Glomerular visceral epithelial cell (primary cell): Measurements from ENCODE around the gene CLDN14.

Experiments
- DNase-seq: peaks from one replicate; pipeline ENCODE4 v3.0.0-alpha.2; 2016; ENCODE audit errors: extremely low spot score

The CLDN14 gene

DNA sequence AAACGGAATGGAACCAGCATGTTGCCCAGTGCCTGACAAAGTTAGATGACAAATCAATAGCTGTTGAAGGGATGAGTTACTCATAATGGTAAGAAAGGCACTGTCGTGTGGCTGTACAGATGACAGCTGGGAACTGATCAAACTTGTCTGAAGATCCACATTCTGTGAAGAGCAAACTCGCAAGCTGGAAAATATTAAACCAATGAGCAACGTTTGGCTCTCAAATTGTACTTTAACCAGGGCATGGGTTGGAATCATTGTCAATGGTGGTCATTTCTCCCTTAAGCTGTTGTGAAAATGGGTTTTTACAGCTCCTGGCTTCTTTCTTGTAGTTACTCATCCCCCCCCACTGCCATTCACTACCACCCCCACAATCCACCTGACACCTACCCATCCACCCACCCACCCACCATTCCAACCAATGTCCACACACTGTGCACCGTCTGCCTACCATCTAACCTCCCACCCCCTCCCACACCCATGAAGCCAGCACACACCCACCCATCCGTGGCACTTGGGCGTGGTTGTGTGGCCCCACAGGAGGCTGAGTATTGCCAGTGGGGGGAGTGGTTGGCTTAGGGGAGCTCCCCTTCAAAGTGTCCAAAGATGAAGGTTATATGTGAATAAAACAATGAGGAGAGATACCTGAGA, 46.7 kb downstream of the CLDN14 start:
- no peak for DNase-seq

DNA sequence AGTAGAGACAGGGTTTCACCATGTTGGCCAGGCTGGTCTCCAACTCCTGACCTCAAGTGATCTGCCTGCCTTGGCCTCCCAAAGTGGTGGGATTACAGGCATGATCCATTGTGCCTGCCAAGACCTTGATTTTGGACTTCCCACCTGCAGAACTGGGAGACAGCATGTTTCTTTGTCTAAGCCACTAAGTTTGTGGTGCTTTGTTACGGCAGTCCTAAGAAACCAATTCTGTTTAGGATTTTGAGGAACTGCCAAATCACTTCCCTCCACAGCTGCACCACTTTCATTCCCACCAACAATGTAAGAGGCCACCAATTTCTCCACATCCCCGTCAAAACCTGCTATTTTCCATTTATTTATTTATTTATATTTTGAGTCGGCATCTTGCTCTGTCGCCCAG, 48.7 kb downstream of the CLDN14 start:
- no peak for DNase-seq

DNA sequence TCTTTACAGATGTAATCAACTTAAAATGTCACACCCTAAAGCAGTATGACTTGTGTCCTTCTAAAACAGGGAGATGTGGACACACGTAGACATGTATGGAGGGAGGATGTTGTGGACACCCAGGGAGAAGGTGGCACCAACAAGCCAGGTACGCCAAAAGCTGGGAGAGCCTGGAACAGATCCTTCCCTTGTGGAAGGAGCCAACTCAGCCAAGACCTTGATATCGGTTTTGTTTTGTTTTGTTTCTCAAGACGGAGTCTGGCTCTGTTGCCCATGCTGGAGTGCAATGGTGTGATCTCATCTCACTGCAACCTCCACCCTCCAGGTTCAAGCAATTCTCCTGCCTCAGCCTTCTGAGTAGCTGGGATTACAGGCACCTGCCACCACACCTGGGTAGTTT, 49.1 kb downstream of the CLDN14 start:
- peak; percentile 33 for DNase-seq

DNA sequence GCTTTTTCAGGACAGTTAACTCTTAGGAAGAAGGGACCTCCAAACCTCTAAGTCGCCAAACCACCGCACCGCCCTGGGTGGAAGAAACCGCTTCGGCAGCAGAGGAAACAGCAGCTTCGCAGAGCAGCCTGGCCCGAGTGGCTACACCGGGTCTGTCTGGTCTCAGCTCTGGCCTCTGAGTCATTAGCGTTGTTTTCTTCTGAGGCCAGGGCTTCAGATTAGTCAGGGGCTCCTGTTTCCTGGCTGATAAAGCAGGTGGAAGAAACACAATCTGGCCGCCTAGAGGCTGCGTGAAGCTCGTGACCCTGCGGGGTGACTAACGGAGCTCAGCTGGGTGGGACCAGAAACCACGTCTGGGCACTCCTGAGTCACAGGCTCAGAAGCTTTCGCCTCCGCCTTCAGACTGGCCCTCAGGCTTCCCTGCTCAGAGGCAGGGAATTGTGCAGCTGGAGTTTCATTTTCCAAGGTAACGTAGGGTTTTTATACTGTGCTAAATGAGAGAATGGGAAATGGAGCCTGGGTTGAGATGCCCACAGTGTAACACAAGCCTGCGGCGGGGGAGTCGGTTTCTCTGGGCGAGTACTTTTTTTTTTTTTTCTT, 49.9 kb downstream of the CLDN14 start:
- DNase-seq = peak; percentile 99

DNA sequence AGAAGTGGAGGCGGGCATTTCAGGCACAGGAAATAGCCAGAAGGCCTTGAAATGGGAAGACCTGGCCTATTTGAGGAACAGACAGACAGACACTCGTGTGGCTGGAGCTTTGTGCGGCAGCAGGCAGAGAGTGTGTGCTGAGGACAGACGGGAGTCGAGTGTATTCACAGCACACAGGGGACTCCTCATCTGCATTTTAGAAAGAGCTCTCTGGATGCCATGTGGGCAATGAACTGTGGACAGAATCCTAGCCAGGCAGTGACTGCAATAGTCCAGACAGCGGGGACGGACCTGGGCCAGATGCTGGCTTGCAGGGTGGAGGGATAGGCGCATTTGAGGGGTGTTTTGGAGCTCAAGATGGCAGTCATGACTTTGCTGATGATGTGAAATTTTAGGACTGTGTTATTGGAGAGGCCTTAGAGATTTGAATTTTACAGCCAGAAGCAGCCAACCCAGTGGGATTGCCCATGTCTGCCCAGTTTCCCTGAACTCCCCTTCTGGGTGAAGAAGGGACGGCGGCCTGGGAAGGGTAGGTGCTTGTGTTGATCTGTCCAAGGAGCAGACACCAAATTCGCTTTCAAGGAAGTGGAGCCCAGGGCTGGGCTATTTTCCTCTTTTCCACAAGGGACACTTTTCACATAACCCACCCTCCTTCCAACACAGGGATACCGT, 51.0 kb downstream of the CLDN14 start:
- DNase-seq = peak; percentile 84

DNA sequence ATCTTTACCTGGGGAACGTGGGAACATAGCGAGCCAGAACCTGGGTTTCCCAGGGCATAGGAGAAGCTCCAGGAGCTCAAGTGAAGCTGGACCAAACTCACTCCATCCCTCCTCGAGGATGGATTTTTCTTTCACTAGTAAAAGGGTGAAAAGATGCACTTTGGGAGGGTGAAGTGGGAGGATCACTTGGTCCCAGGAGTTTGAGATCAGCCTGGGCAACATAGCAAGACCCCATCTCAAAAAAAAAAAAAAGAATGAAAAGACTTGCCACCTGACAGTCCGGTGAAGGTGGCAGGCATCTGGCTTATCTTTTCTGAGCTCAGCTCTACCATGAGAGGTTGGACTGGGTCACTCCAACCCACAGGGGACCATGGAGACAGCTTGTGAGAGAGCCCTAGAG, 52.4 kb downstream of the CLDN14 start:
- no peak for DNase-seq

DNA sequence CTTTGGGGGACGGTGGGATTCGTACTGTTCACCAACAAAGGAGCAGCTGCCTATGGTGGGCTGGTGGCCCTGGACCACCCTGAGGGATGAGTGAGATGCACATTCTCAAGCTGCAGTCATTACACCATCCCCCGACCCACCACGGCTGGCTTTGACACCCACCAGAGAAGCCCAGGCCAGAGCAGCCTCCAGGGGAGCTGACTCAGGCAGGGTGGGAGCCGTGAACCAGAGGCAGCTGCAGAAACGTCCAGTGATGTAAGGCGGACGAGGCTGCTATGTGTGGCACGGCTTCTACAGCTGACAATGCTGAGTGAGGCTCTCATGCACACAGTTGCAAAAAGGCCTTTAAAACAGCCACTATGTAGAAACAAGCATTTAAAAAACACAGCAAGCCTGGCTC, 54.6 kb downstream of the CLDN14 start:
- DNase-seq = no peak

DNA sequence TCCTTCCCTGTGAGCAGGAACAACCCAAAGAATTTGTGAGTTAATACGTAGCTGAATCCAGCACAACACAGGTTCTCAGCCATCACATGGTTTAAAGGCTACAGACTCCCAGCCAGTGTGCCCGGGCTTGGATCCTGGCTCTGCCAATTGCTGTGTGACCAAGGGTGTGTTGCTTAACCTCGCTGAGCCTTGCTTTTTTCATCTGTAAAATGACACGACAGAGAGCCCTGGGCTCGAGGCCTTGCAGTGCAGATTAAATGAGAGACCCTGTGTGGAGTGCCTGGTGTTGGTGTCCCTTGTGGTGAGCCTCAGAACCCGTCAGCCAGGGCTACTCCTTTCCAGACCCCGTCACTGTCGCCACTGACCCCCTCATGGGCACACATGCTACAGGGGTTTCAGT, 55.3 kb downstream of the CLDN14 start:
- no peak for DNase-seq

DNA sequence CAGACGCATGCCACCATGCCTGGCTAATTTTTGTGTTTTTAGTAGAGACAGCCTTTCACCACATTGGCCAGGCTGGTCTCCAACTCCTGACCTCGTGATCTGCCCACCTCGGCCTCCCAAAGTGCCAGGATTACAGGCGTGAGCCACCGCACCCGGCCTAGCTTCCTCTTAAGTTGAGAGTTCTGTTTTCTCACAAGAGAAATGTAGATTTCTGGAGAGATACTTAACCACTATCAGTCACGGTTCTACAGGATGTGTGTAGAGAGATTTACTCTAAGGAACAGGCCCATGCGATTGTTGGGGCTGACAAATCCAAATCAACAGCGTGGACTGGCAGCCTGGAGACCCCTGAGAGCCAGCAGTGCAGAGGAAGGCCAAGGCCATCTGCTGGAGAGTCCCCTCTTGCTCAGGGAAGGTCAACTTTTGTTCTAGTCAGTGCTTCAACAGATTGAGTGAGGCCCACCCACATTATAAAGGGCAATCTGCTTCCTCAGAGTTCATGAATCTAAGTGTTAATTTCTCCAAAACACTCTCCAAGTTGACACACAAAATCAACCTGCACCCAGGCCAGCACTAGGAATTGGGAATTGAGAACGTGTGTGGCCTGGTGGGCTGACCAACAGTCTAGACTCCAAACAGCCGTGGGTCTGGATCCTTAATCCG, 56.0 kb downstream of the CLDN14 start:
- DNase-seq = no peak

DNA sequence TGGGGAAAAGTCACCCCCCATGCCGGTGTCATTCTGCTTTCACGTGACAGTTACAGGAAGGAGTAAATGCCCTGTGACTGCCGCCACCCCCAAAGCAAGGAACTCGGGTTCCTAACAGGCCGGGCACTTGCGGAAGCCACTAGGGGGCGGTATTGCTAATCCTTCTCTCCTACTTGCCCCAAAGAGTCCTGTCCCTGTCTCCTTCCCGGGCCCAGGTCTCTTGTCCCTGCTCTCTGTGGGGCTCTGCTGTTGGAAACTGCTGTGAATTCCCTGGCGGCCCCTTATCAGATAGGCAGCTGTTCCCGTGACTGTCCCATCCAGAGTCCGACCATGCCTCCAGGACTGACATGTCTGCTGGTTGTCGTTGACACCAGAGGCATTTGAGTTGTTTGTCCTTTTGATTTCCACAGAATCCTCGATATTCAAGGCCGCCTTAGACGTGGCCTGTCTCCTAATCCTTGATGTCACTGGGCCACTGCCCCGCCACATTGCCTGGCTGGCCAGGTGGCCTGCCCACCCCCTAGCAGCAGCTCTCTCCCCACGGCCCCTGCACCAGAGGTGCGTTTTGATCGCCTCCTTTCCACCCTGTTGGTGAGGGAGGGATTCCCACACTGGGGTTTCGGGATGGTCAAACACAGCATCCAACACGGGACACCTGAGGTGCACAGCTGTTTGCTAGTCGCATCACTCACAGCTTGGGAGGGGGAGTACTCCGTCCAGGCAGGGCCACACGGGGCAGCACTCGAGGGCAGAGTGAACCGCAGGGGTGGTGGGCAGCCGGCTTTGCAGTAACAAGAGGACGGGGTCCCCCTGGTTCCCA, 57.4 kb downstream of the CLDN14 start:
- peak; percentile 72 for DNase-seq

DNA sequence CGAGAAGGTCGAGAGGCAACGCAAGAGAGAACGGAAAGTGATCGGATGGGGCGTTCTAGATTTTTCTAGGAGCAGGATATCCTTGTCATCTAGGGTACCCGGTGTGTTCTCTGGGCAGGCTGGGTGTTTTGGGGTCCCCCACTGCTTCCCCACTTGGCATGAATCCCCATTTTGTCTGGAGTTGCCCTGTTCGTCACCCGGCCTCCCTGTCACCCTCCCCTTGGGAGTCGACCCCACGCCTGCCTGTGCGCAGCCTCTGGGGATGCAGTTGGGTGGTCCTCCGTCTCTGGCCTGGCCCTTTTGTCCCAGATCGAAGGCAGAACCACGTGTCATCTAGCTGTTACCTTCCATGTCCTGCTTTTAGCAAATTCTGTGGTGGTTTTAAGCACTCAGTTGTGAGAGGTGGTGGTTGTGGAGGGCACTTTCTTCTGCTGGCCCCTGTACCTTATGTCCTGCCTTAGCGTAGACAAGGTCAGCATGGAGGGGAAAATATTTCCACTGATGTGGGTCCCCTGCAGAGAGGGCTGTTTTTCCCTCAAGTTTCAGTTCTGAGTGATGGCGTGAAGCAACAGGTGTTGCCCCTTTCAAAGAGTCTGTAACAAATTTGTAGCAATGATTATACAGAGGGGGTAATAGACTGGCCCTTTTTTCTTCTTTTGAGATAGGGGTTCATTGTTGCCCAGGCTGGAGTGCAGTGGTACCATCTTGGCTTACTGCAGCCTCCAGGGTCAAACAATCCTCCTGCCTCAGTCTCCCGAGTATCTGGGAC, 59.2 kb downstream of the CLDN14 start:
- DNase-seq = no peak

DNA sequence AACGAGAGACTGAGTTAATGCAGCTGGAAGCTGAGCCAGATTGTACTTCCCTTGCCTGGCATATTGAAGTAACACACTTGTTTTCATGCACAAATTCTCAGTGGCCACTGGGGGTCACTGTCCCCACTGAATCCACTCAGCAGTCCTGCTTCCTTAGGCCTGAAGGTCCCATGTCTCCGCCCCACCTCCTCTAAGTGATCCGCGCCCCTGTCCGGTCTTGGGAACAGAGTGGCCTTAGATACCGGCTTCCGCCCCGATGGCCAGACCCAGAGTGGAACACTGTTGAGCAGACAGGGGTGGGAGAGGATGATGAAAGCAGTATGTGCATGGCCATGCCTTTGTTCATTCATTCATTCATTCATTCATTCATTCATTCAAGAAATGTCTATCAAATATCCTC, 59.9 kb downstream of the CLDN14 start:
- peak; percentile 89 for DNase-seq

DNA sequence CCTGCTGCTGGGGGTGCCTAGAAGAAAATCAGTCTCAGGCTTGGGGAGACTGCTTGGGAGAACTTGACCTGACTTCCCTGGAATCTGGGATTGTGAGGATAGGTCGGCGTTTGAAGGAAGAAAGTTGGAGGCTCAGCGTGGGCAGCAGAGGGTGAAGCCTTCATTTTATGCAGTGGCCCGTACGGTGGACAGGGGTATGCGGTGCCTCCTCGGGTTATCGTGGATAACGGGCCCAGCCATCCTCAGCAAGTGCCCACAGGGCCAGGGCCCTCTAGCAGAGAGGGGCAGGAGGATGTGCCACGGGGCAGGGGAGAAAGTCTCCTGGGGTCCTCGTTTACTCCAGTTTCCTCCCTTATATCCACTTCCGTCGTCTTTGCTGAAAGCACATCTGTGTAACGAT, 60.7 kb downstream of the CLDN14 start:
- DNase-seq = no peak

DNA sequence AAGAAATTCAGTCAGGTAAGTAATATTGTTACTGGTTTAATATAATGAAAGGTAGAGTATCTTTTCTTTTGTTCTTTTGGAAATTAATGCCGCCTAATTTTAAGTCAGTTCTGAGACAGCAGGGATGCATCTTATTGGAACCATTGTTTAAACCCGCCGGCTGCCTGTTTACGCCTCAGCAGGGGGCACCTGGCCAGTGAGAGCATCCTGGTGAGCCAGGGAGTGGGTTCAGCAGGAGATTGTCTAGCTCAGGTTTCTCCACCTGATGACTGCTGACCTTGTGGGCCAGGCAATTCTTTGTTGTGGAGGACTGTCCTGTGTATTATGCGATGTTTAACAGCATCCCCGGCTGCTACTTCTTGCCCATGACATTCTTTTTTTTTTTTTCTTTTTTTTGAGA, 64.5 kb downstream of the CLDN14 start:
- DNase-seq = no peak

DNA sequence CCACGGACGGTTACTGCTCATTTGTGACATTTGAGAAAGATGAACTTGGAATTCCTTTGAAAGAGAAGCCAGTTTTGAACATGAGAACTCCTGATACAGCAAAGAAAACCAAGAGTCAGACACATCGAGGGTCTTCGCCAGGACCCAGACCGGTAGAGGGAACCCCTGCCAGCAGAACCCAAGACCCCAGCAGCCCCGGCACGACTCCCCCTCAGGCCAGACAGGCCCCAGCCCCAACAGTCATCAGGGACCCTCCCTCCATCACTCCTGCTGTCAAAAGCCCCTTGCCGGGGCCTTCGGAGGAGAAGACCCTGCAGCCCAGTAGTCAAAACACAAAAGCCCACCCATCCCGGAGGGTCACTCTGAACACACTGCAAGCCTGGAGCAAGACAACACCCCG, 67.0 kb downstream of the CLDN14 start:
- no peak for DNase-seq

DNA sequence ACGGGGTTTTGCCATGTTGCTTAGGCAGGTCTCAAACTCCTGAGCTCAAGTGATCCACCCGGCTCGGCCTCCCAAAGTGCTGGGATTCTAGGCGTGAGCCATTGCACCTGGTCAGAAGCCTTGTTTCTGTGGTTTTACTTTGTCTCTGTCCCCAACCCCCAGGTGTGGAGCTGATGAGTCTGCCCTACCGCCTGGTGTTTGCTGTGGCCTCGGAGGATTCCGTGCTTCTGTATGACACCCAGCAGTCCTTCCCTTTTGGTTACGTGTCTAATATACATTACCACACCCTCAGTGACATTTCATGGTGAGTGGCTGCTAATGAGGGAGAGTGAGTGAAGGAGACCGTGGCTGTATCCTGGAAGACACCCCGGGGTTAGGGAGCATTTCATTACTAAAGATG, 68.6 kb downstream of the CLDN14 start:
- DNase-seq = no peak
